H1 (cell line): ENCODE measurements around the gene CEP44.

Experiments
- CHD7 ChIP-seq: fragments of 300-600 bp; sonication (generic); IDR thresholded peaks from 2 replicates; pipeline ENCODE4 v1.7.1; 2012; ENCODE audit warnings: low read length, moderate library complexity, mild to moderate bottlenecking, inconsistent platforms; ENCODE audit not compliant: insufficient replicate concordance
- CTCF ChIP-seq, 3 experiments: IDR thresholded peaks; 1 replicate in 2 of 3; 2 replicates in 1 of 3; pipeline versions ENCODE4 v1.5.1 to v1.6.1; 2011; ENCODE audit warnings: low read length in 3 of 3, mild to moderate bottlenecking in 3 of 3, inconsistent platforms in 2 of 3, low read depth in 1 of 3, moderate library complexity in 1 of 3; ENCODE audit not compliant: insufficient read depth in 1 of 3; ENCODE audit errors: control extremely low read depth in 1 of 3
- MAX ChIP-seq: IDR thresholded peaks from 2 replicates; pipeline ENCODE4 v1.6.1; 2012; ENCODE audit warnings: inconsistent platforms
- TEAD4 ChIP-seq: IDR thresholded peaks from 2 replicates; pipeline ENCODE4 v1.6.1; 2012; ENCODE audit warnings: low read depth, low read length, inconsistent platforms, mixed read lengths

- TF ChIP-seq CTCF (IDR thresholded peaks at IDR 0.05; ENCODE audit: control extremely low read depth in 1 of 3, insufficient read depth in 1 of 3, low read depth in 1 of 3, low read length in 3 of 3) (no peak), CHD7 (no peak), TEAD4 (no peak), MAX (no peak)
These were observed 20.9 kb upstream of the CEP44 start for GRCh38 chr4:174262624-174263444.
